Measurements from ENCODE around the gene NPTXR.

NPTXR gene

GRCh38 chr22:38793317-38793716, 50.5 kb downstream of the NPTXR start:
- no peak for DNase-seq

- no peak for DNase-seq
Measured at GRCh38 chr22:38792833-38793232, 51.0 kb downstream of the NPTXR start.

GRCh38 chr22:38789606-38790005, 54.2 kb downstream of the NPTXR start:
- DNase-seq = no peak

- no peak for DNase-seq
Measured at GRCh38 chr22:38788846-38789245, 55.0 kb downstream of the NPTXR start.

- DNase-seq = peak; percentile 14
Measured at GRCh38 chr22:38788021-38788816, 55.6 kb downstream of the NPTXR start.

GRCh38 chr22:38786631-38787030, 57.2 kb downstream of the NPTXR start:
- DNase-seq = no peak

GRCh38 chr22:38784856-38785255, 59.0 kb downstream of the NPTXR start:
- no peak for DNase-seq

GRCh38 chr22:38784035-38784434, 59.8 kb downstream of the NPTXR start:
- no peak for DNase-seq

- no peak for DNase-seq
Measured at GRCh38 chr22:38783095-38783615, 60.7 kb downstream of the NPTXR start.

- no peak for DNase-seq
Measured at GRCh38 chr22:38782402-38783094, 61.3 kb downstream of the NPTXR start.

- DNase-seq = no peak
Measured at GRCh38 chr22:38781033-38781432, 62.8 kb downstream of the NPTXR start.

- DNase-seq = no peak
Measured at GRCh38 chr22:38777087-38777671, 66.6 kb downstream of the NPTXR start.

- no peak for DNase-seq
Measured at GRCh38 chr22:38776086-38776485, 67.7 kb downstream of the NPTXR start.

GRCh38 chr22:38775656-38776055, 68.2 kb downstream of the NPTXR start:
- no peak for DNase-seq

- DNase-seq = no peak
Measured at GRCh38 chr22:38774496-38775166, 69.2 kb downstream of the NPTXR start.

- no peak for DNase-seq
Measured at GRCh38 chr22:38773363-38773946, 70.4 kb downstream of the NPTXR start.

- DNase-seq = no peak
Measured at GRCh38 chr22:38772623-38772873, 71.3 kb downstream of the NPTXR start.

- no peak for DNase-seq
Measured at GRCh38 chr22:38770257-38770949, 73.4 kb downstream of the NPTXR start.

Measured in NCI-H2227 treated with DMSO at 0.1 percent for 48 hours (cell line).